CD4-positive, alpha-beta T cell (primary cell): ENCODE measurements around the gene EYA2. TPM values are rescaled to one million over a fixed set of nuclear protein-coding genes. Genes with fewer than 3 reads are reported as not detected.
"Not testable (repeated sequence)": the region's sequence is repeated elsewhere in the genome, so short reads cannot be mapped to it uniquely, and the experiment has no call there.

ENCODE experiments used
- ATAC-seq: fragments of 200-7000 bp; cut with Tn5 transposase; one replicate; pipeline ENCODE4 v1.10.0; 2022; ENCODE audit warnings: mild to moderate bottlenecking; ENCODE audit not compliant: poor library complexity
- CTCF ChIA-PET: fragments of 350-600 bp; sonication (Branson Sonifier 250); formaldehyde crosslinking; loops from one replicate; lab custom pipeline; 2021; ENCODE audit warnings: antibody characterized with exemption, inconsistent platforms; lab: Charles Lee
- POLR2A ChIA-PET: fragments of 350-600 bp; sonication (Branson Sonifier 250); formaldehyde crosslinking; loops from one replicate; lab custom pipeline; 2021; ENCODE audit warnings: antibody characterized with exemption, inconsistent platforms; lab: Charles Lee
- DNase-seq, 14 experiments: peaks; one replicate each; pipeline ENCODE4 v3.0.0-alpha.2; 2013 to 2020; ENCODE audit warnings: mixed read lengths in 2 of 14
- H3K27ac ChIP-seq, 2 donors: one replicate each; pipeline versions ENCODE4 v1.5.1 to v1.7.0; 2013; ENCODE audit warnings: low read length in 2 of 2, low read depth in 1 of 2, mild to moderate bottlenecking in 1 of 2
- H3K27me3 ChIP-seq, 2 experiments: 1 replicate in 1 of 2; 2 replicates in 1 of 2; pipeline versions ENCODE4 v1.6.1 to v1.7.0; 2013; ENCODE audit warnings: low read length in 2 of 2, control low read depth in 1 of 2, mild to moderate bottlenecking in 1 of 2, moderate library complexity in 1 of 2; ENCODE audit not compliant: insufficient read depth in 2 of 2, control insufficient read depth in 1 of 2
- H3K36me3 ChIP-seq: one replicate; pipeline ENCODE4 v1.6.1; 2013; ENCODE audit warnings: low read length, control low read depth; ENCODE audit not compliant: insufficient read depth
- H3K4me1 ChIP-seq: one replicate; pipeline ENCODE4 v1.6.1; 2013; ENCODE audit warnings: low read length, control low read depth; ENCODE audit not compliant: insufficient read depth
- H3K4me3 ChIP-seq: one replicate; pipeline ENCODE4 v1.5.1; 2013; ENCODE audit warnings: mild to moderate bottlenecking, low read length, moderate library complexity
- H3K9me3 ChIP-seq, 2 experiments: 1 replicate in 1 of 2; 2 replicates in 1 of 2; pipeline versions ENCODE4 v1.6.1 to v1.7.0; 2013; ENCODE audit warnings: low read length in 2 of 2, mild to moderate bottlenecking in 2 of 2, control low read depth in 1 of 2, moderate library complexity in 1 of 2; ENCODE audit not compliant: control insufficient read depth in 1 of 2, insufficient read depth in 1 of 2
- H3K27ac Mint-ChIP-seq: one replicate; pipeline ENCODE4 v1.8.0; 2020; ENCODE audit warnings: mixed read lengths
- H3K27me3 Mint-ChIP-seq: one replicate; pipeline ENCODE4 v1.8.0; 2021; ENCODE audit warnings: mixed read lengths
- H3K36me3 Mint-ChIP-seq: one replicate; pipeline ENCODE4 v1.8.0; 2021; ENCODE audit warnings: low read depth, mixed read lengths
- H3K4me1 Mint-ChIP-seq: one replicate; pipeline ENCODE4 v1.8.0; 2021; ENCODE audit warnings: low read depth, mixed read lengths
- H3K4me3 Mint-ChIP-seq: one replicate; pipeline ENCODE4 v1.8.0; 2020; ENCODE audit warnings: mild to moderate bottlenecking, mixed read lengths
- H3K9me3 Mint-ChIP-seq: one replicate; pipeline ENCODE4 v1.8.0; 2020; ENCODE audit warnings: mixed read lengths
- intact Hi-C, 2 experiments: fragments of 100-400 bp; cut with DNase I in 1 of 2; cut with micrococcal nuclease in 1 of 2; formaldehyde crosslinking; loops; one replicate each; pipeline versions ENCODE4 v1.15.1 to v1.9.0; 2023 to 2025; cut with DNase I, micrococcal nuclease
- total RNA-seq, 174 experiments: library from RNA in 2 of 174; stranded (reverse) in 2 of 174; gene quantifications; one replicate each; pipeline ENCODE4 v1.2.3 and lab custom pipeline; 2021 to 2026
- TF ChIP-seq, protein P1 (sequence below): fragments of 200-600 bp; IDR thresholded peaks from one replicate; pipeline ENCODE4 v1.8.0; 2022; ENCODE audit warnings: antibody characterized with exemption, mild to moderate bottlenecking

The EYA2 gene
- total RNA-seq, 2 experiments from 2014 or later: not detected

DNA sequence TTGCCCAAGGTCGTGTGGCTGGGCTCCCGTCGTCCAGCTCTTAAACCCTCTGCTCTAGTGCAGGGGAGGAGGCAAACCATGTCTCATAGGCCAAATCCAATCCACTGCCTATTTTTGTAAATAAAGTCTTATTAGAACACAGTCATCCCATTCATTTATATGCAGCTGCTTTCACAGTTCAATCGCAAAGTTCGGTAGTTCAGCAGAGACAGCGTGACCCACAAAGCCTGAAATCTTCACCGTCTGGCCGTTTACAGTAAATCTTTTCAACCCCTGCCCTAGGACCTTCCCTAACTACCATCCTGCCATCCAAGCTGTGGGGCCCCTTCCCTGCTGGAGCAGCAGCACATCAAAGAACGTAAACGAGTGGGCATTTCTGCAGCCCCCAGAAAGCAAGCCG lies 65.9 kb downstream of the EYA2 start:
- Mint-ChIP-seq H3K4me3 (no peak overlapping the region), H3K27ac (no peak overlapping the region), H3K4me1 (no peaks in the 10 kb centered on the region), H3K9me3 (peaks cover 10% of the 10 kb centered on the region), H3K36me3 (no peaks in the 10 kb centered on the region), H3K27me3 (peaks cover 9% of the 10 kb centered on the region)
- peaks cover 0 to 10% of the 10 kb centered on the region in 2 experiments for H3K9me3 ChIP-seq
- H3K27me3 ChIP-seq: peaks cover 0 to 2% of the 10 kb centered on the region in 2 experiments
- H3K27ac ChIP-seq: no peak overlapping the region
- DNase-seq (no peak), ATAC-seq (no peak)
- H3K36me3 ChIP-seq: no peaks in the 10 kb centered on the region
- CTCF ChIA-PET: no interaction called here
- no peak overlapping the region for H3K4me3 ChIP-seq
- H3K4me1 ChIP-seq: no peaks in the 10 kb centered on the region
- TF ChIP-seq, protein P1, sequence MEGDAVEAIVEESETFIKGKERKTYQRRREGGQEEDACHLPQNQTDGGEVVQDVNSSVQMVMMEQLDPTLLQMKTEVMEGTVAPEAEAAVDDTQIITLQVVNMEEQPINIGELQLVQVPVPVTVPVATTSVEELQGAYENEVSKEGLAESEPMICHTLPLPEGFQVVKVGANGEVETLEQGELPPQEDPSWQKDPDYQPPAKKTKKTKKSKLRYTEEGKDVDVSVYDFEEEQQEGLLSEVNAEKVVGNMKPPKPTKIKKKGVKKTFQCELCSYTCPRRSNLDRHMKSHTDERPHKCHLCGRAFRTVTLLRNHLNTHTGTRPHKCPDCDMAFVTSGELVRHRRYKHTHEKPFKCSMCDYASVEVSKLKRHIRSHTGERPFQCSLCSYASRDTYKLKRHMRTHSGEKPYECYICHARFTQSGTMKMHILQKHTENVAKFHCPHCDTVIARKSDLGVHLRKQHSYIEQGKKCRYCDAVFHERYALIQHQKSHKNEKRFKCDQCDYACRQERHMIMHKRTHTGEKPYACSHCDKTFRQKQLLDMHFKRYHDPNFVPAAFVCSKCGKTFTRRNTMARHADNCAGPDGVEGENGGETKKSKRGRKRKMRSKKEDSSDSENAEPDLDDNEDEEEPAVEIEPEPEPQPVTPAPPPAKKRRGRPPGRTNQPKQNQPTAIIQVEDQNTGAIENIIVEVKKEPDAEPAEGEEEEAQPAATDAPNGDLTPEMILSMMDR: no peak
- intact Hi-C loops: no loop called here
- POLR2A ChIA-PET: no interaction called here

DNA sequence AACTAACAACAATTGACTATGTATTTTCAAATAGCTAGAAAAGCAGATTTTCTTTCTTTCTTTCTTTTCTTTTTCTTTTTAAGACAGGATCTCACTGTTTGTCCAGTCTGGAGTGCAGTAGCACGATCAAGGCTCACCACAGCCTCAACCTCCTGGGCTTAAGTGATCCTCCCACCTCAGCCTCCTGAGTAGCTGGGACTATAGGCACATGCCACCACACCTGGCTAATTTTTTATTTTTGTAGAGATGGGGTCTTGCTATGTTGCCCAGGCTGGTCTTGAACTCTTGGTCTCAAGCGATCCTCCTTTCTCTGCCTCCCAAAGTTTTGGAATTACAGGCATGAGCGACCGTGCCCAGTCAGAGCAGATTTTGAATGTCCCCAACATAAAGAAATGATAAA lies 67.3 kb downstream of the EYA2 start:
- intact Hi-C loops, DNase-seq, H3K27ac ChIP-seq, H3K4me3 Mint-ChIP-seq, H3K9me3 Mint-ChIP-seq, H3K4me3 ChIP-seq, H3K27me3 Mint-ChIP-seq, H3K9me3 ChIP-seq, ATAC-seq, H3K4me1 Mint-ChIP-seq, H3K4me1 ChIP-seq, H3K27ac Mint-ChIP-seq, H3K27me3 ChIP-seq, CTCF ChIA-PET, POLR2A ChIA-PET, H3K36me3 ChIP-seq, H3K36me3 Mint-ChIP-seq: not testable (repeated sequence)

DNA sequence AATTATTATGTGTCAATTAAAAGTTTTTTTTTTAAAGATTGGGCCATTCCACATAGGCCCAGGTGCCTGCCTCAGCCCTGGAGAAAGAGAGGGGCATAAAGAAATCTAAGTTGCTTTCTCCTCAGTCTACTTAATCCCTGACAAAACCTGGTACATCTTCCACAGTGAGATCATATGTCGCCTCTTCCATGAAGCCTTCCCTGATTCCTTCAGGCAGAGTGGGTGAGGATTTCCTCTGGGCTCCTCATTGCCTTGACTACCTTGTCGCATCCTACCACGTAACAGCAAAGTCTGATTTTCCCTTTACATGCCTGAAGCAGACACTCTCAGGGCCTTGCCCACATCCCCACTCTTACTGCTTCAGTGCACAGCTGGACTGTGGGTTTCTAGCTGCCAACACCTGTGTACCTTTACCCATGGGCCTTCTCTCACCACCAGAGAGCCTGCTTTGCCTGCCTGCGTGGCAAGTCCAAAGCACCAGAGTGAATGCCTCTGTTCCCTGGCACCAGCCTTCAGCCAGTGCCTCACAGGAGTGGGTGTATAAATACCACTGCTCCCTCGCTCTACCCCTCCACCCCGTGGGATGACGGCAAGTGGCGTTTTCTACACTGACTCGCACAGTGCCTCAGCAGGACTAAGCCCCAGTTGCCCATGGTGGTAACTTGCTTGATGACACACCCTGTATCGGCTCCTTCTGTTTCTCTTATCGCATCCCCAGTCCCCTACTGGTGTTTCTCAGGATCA lies 68.0 kb downstream of the EYA2 start:
- peaks cover 0 to 10% of the 10 kb centered on the region in 2 experiments for H3K9me3 ChIP-seq
- no peaks in the 10 kb centered on the region for H3K36me3 ChIP-seq
- ChIA-PET CTCF (no interaction called here), POLR2A (no interaction called here)
- DNase-seq (no peak), ATAC-seq (no peak)
- H3K4me3 ChIP-seq: no peak overlapping the region
- Mint-ChIP-seq H3K4me1 (no peaks in the 10 kb centered on the region), H3K27ac (no peak overlapping the region), H3K36me3 (no peaks in the 10 kb centered on the region), H3K9me3 (peaks cover 3% of the 10 kb centered on the region), H3K4me3 (no peak overlapping the region), H3K27me3 (peaks cover 9% of the 10 kb centered on the region)
- H3K27me3 ChIP-seq: peaks cover 0 to 2% of the 10 kb centered on the region in 2 experiments
- H3K27ac ChIP-seq: no peak overlapping the region
- TF ChIP-seq, protein P1: no peak
- H3K4me1 ChIP-seq: no peaks in the 10 kb centered on the region
- intact Hi-C loops: no loop called here

DNA sequence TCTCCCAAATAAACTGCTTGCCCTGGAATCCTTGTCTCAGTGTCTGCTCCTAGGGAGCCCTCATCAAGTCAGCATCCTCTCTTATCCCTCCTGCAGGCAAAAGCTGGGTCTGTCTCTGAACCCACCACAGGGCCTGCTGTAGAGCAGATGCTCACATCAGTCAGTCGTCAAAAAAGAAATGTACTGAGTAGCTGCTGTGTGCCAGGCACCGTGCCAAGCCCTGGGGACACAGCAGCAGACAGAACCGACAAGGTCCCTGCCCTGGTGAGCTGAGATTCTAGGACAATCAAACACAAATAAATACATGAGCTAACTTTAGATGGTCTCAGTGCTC lies 68.5 kb downstream of the EYA2 start:
- no peak overlapping the region for H3K4me3 Mint-ChIP-seq
- no peak overlapping the region for H3K27ac Mint-ChIP-seq
- Histone ChIP-seq H3K4me3 (no peak overlapping the region), H3K36me3 (no peaks in the 10 kb centered on the region), H3K4me1 (no peaks in the 10 kb centered on the region), H3K9me3 (peaks cover 0 to 10% of the 10 kb centered on the region in 2 experiments), H3K27ac (no peak overlapping the region), H3K27me3 (peaks cover 0 to 2% of the 10 kb centered on the region in 2 experiments)
- H3K9me3 Mint-ChIP-seq: peaks cover 3% of the 10 kb centered on the region
- no peaks in the 10 kb centered on the region for H3K36me3 Mint-ChIP-seq
- intact Hi-C loops: no loop called here
- ChIA-PET CTCF (no interaction called here), POLR2A (no interaction called here)
- H3K4me1 Mint-ChIP-seq: no peaks in the 10 kb centered on the region
- DNase-seq (no peak), ATAC-seq (no peak)
- H3K27me3 Mint-ChIP-seq: peaks cover 9% of the 10 kb centered on the region
- TF ChIP-seq, protein P1: no peak
